Progenitor cell of endocrine pancreas (in vitro differentiated cells): ENCODE data around the gene UBAP1L. TPM values are rescaled to one million over a fixed set of nuclear protein-coding genes. Genes with fewer than 3 reads are reported as not detected.
A peak's percentile ranks its signal among the peaks of the same experiment; 100 is the strongest.
"Not testable (repeated sequence)": the region's sequence is repeated elsewhere in the genome, so short reads cannot be mapped to it uniquely, and the experiment has no call there.

ENCODE experiments used
- DNase-seq: peaks from one replicate; pipeline ENCODE4 v3.0.0; 2021; ENCODE audit warnings: low spot score; ENCODE audit not compliant: unreplicated experiment
- H3K27ac Mint-ChIP-seq: 2 replicates; pipeline ENCODE4 v1.8.0; 2021; ENCODE audit warnings: mild to moderate bottlenecking, moderate library complexity, mixed read lengths
- H3K27me3 Mint-ChIP-seq: 2 replicates; pipeline ENCODE4 v1.8.0; 2021; ENCODE audit warnings: mixed read lengths
- H3K36me3 Mint-ChIP-seq: 2 replicates; pipeline ENCODE4 v1.8.0; 2022; ENCODE audit warnings: mixed read lengths; ENCODE audit not compliant: insufficient read depth
- H3K4me1 Mint-ChIP-seq: 2 replicates; pipeline ENCODE4 v1.8.0; 2021; ENCODE audit warnings: low read depth, mixed read lengths
- H3K4me3 Mint-ChIP-seq: 2 replicates; pipeline ENCODE4 v1.8.0; 2021; ENCODE audit warnings: low read depth, mild to moderate bottlenecking, moderate library complexity, mixed read lengths
- H3K9me3 Mint-ChIP-seq: 2 replicates; pipeline ENCODE4 v1.8.0; 2021; ENCODE audit warnings: low read depth, mixed read lengths
- CTCF ChIP-seq: fragments of 200-600 bp; sonication (generic); IDR thresholded peaks from one replicate; pipeline ENCODE4 v1.5.0; 2021; ENCODE audit warnings: antibody characterized with exemption, mild to moderate bottlenecking; ENCODE audit not compliant: unreplicated experiment
- total RNA-seq: library from RNA; stranded (reverse); gene quantifications from 2 replicates; pipeline ENCODE4 v1.2.1, GENCODE V29; 2021

The UBAP1L gene
- total RNA-seq, 1 donor from 2014 or later = 5.8 TPM

- H3K27me3 Mint-ChIP-seq = peaks cover 8% of the 10 kb centered on the region
- no peak overlapping the region for H3K27ac Mint-ChIP-seq
- H3K9me3 Mint-ChIP-seq = no peaks in the 10 kb centered on the region
- H3K36me3 Mint-ChIP-seq = peaks cover 8% of the 10 kb centered on the region
- peaks cover 2% of the 10 kb centered on the region for H3K4me1 Mint-ChIP-seq
- DNase-seq = no peak
- no peak for TF ChIP-seq CTCF
- H3K4me3 Mint-ChIP-seq = no peak overlapping the region
Measured at GRCh38 chr15:65105038-65105437, 10.0 kb downstream of the UBAP1L start.

GRCh38 chr15:65102912-65103311 is 12.1 kb downstream of the UBAP1L start:
- DNase-seq = no peak
- peaks cover 2% of the 10 kb centered on the region for H3K4me1 Mint-ChIP-seq
- H3K9me3 Mint-ChIP-seq = no peaks in the 10 kb centered on the region
- peaks cover 13% of the 10 kb centered on the region for H3K36me3 Mint-ChIP-seq
- no peak for TF ChIP-seq CTCF
- H3K4me3 Mint-ChIP-seq = no peak overlapping the region
- H3K27me3 Mint-ChIP-seq = peaks cover 8% of the 10 kb centered on the region
- no peak overlapping the region for H3K27ac Mint-ChIP-seq

- Mint-ChIP-seq H3K4me1 (peaks cover 2% of the 10 kb centered on the region), H3K27me3 (peaks cover 8% of the 10 kb centered on the region), H3K9me3 (no peaks in the 10 kb centered on the region), H3K36me3 (peaks cover 14% of the 10 kb centered on the region), H3K4me3 (peak overlapping the region; percentile 58), H3K27ac (peak overlapping the region; percentile 62)
- no peak for DNase-seq
- TF ChIP-seq CTCF = peak; percentile 2
Measured at GRCh38 chr15:65101891-65102708, 12.9 kb downstream of the UBAP1L start.

GRCh38 chr15:65101411-65101890 is 13.5 kb downstream of the UBAP1L start:
- DNase-seq = peak; percentile 65
- peak; percentile 82 for TF ChIP-seq CTCF
- Mint-ChIP-seq H3K9me3 (no peaks in the 10 kb centered on the region), H3K4me3 (peak overlapping the region; percentile 58), H3K27ac (peak overlapping the region; percentile 62), H3K4me1 (peaks cover 2% of the 10 kb centered on the region), H3K36me3 (peaks cover 14% of the 10 kb centered on the region), H3K27me3 (peaks cover 8% of the 10 kb centered on the region)

GRCh38 chr15:65100442-65100841 is 14.6 kb downstream of the UBAP1L start:
- H3K4me1 Mint-ChIP-seq = peaks cover 2% of the 10 kb centered on the region
- no peak for TF ChIP-seq CTCF
- H3K27ac Mint-ChIP-seq = no peak overlapping the region
- H3K36me3 Mint-ChIP-seq = peaks cover 13% of the 10 kb centered on the region
- H3K9me3 Mint-ChIP-seq = no peaks in the 10 kb centered on the region
- DNase-seq = no peak
- H3K4me3 Mint-ChIP-seq = no peak overlapping the region
- peaks cover 8% of the 10 kb centered on the region for H3K27me3 Mint-ChIP-seq

- not testable (repeated sequence) for H3K4me1 Mint-ChIP-seq, H3K4me3 Mint-ChIP-seq, H3K27me3 Mint-ChIP-seq, H3K9me3 Mint-ChIP-seq, DNase-seq, H3K27ac Mint-ChIP-seq
- H3K36me3 Mint-ChIP-seq = peaks cover 13% of the 10 kb centered on the region
Measured at GRCh38 chr15:65099801-65100200, 15.2 kb downstream of the UBAP1L start.
